ENCODE data around the gene CYP3A7. TPM values are rescaled to one million over a fixed set of nuclear protein-coding genes. Genes with fewer than 3 reads are reported as not detected.

Gene CYP3A7
- total and polyA plus RNA-seq, 2 of the 13 experiments (the other 11 are each of a cell fraction or from before 2014, with no cell fraction given) = 5.8 to 6.4 TPM

DNA sequence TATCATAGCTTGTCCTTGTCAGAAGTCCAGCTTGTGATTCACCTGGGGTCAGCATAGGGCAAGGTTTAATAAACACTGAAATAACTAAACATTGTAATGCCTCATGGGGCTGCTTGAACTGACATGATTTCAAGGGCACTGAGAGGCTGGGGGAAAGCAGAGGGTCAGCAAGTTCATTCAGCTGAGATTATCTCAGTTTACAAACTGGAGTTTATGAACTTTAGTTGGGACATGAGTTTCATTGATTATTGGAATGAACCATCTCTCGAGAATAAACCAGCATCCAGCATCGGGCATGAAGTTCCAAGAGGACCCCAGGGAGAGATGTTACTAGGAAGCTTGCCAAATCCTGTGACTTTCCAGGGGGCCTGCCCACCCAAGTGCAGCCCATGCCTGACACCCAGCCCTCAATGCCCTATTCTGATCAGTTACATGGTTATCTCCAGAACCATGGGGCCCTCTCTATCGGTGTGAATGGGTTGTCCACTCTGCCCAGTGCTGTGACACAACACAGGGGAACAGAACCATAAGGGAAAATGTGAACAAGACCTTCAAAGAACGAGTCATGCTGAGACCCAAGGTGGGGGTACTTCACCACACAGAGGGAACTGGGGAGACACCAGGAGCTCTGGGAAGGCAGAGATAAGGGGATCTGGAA, 7.9 kb upstream of the CYP3A7 start (continued):
- TF ChIP-seq, protein P1, sequence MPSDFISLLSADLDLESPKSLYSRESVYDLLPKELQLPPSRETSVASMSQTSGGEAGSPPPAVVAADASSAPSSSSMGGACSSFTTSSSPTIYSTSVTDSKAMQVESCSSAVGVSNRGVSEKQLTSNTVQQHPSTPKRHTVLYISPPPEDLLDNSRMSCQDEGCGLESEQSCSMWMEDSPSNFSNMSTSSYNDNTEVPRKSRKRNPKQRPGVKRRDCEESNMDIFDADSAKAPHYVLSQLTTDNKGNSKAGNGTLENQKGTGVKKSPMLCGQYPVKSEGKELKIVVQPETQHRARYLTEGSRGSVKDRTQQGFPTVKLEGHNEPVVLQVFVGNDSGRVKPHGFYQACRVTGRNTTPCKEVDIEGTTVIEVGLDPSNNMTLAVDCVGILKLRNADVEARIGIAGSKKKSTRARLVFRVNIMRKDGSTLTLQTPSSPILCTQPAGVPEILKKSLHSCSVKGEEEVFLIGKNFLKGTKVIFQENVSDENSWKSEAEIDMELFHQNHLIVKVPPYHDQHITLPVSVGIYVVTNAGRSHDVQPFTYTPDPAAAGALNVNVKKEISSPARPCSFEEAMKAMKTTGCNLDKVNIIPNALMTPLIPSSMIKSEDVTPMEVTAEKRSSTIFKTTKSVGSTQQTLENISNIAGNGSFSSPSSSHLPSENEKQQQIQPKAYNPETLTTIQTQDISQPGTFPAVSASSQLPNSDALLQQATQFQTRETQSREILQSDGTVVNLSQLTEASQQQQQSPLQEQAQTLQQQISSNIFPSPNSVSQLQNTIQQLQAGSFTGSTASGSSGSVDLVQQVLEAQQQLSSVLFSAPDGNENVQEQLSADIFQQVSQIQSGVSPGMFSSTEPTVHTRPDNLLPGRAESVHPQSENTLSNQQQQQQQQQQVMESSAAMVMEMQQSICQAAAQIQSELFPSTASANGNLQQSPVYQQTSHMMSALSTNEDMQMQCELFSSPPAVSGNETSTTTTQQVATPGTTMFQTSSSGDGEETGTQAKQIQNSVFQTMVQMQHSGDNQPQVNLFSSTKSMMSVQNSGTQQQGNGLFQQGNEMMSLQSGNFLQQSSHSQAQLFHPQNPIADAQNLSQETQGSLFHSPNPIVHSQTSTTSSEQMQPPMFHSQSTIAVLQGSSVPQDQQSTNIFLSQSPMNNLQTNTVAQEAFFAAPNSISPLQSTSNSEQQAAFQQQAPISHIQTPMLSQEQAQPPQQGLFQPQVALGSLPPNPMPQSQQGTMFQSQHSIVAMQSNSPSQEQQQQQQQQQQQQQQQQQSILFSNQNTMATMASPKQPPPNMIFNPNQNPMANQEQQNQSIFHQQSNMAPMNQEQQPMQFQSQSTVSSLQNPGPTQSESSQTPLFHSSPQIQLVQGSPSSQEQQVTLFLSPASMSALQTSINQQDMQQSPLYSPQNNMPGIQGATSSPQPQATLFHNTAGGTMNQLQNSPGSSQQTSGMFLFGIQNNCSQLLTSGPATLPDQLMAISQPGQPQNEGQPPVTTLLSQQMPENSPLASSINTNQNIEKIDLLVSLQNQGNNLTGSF (CRISPR knock-in tag; IDR thresholded peaks at IDR 0.05) = no peak
- TF ChIP-seq SMAD3 (CRISPR knock-in tag; IDR thresholded peaks at IDR 0.05) = 0 out of 2 replicates have a peak, but pooled peaks have one; percentile 66

- BruUV-seq (replicated peaks) = no TSS peak
- POLR2A ChIA-PET = interaction anchor here (1.8 kb wide), 1 partner anchor 47 kb away, joined by 12 read pairs; no protein-coding TSS in a partner anchor
- WGBS (ENCODE audit: low lambda C conversion rate) = 100% methylated on average over 2 of the region's 2 CpGs
- ATAC-seq (no peak), DNase-seq (ENCODE audit: low spot score) (no peak), FAIRE-seq (no peak)
- Histone ChIP-seq H3K27me3 (ENCODE audit: control insufficient read depth in 1 of 2, insufficient read depth in 2 of 2, low read length in 2 of 2) (no peaks in the 10 kb centered on the region), H2AFZ (ENCODE audit: low read length) (no peak overlapping the region), H3K36me3 (replicated peaks in 1 of 2; ENCODE audit: control insufficient read depth in 1 of 2, insufficient read depth in 2 of 2, low read length in 2 of 2) (no peaks in the 10 kb centered on the region), H3K4me1 (ENCODE audit: insufficient read depth, low read length) (peaks cover 66% of the 10 kb centered on the region), H3K9me3 (ENCODE audit: low read length) (no peaks in the 10 kb centered on the region), H4K20me1 (ENCODE audit: insufficient read depth, low read length) (no peaks in the 10 kb centered on the region), H3K27ac (ENCODE audit: extremely low read length, insufficient read depth, low read length) (no peak overlapping the region), H3K4me2 (ENCODE audit: low read depth, low read length) (no peak overlapping the region), H3K9ac (ENCODE audit: insufficient read depth, low read depth, low read length) (no peak overlapping the region), H3K79me2 (ENCODE audit: insufficient read depth, low read length) (no peaks in the 10 kb centered on the region), H3K4me3 (replicated peaks in 1 of 3; ENCODE audit: insufficient read depth in 1 of 3, low read depth in 2 of 3, low read length in 3 of 3) (no peak overlapping the region)
- CTCF ChIA-PET (ENCODE audit: low intra/inter-chr PET ratio, low total read pairs) = no interaction called here
- intact Hi-C loops (cut with micrococcal nuclease; ENCODE audit: unreplicated experiment) = loop anchor here (5.0 kb wide), 1 partner anchor 86 kb away; the partner anchor contains the start of gene CYP3A43
- in situ Hi-C loops (cut with HindIII; ENCODE audit: extremely low pct_ligation_motif_present, low pct_unique_long_range_greater_than_20kb) = no loop called here
- TF ChIP-seq ZNF703 (CRISPR knock-in tag; IDR thresholded peaks at IDR 0.05; ENCODE audit: borderline replicate concordance) (no peak), BHLHE40 (IDR thresholded peaks at IDR 0.05; ENCODE audit: low read length) (no peak), ZNF605 (CRISPR knock-in tag; IDR thresholded peaks at IDR 0.05) (no peak), ZNF30 (CRISPR knock-in tag; IDR thresholded peaks at IDR 0.05) (no peak), ZNF333 (CRISPR knock-in tag; IDR thresholded peaks at IDR 0.05; ENCODE audit: borderline replicate concordance) (0 out of 2 replicates have a peak, but pooled peaks have one; percentile 30), ZNF350 (CRISPR knock-in tag; IDR thresholded peaks at IDR 0.05; ENCODE audit: borderline replicate concordance, low read depth) (peak; percentile 23; the same call in 1 of the 2 replicates), FOXO1 (CRISPR knock-in tag; IDR thresholded peaks at IDR 0.05) (no peak), MAFK (conservative IDR thresholded peaks at IDR 0.05 in 1 of 2, IDR thresholded peaks at IDR 0.05 in 1 of 2; ENCODE audit: low read length in 2 of 2) (0 out of 4 replicates have a peak, but pooled peaks of 1 of the 2 experiments have one; percentile 13), ZNF292 (CRISPR knock-in tag; IDR thresholded peaks at IDR 0.05; ENCODE audit: borderline replicate concordance, low read depth) (no peak), NFIC (IDR thresholded peaks at IDR 0.05; ENCODE audit: low read length) (no peak), HHEX (CRISPR knock-in tag; IDR thresholded peaks at IDR 0.05) (no peak)
- TF ChIP-seq, protein P2, sequence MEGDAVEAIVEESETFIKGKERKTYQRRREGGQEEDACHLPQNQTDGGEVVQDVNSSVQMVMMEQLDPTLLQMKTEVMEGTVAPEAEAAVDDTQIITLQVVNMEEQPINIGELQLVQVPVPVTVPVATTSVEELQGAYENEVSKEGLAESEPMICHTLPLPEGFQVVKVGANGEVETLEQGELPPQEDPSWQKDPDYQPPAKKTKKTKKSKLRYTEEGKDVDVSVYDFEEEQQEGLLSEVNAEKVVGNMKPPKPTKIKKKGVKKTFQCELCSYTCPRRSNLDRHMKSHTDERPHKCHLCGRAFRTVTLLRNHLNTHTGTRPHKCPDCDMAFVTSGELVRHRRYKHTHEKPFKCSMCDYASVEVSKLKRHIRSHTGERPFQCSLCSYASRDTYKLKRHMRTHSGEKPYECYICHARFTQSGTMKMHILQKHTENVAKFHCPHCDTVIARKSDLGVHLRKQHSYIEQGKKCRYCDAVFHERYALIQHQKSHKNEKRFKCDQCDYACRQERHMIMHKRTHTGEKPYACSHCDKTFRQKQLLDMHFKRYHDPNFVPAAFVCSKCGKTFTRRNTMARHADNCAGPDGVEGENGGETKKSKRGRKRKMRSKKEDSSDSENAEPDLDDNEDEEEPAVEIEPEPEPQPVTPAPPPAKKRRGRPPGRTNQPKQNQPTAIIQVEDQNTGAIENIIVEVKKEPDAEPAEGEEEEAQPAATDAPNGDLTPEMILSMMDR (CRISPR knock-in tag; IDR thresholded peaks at IDR 0.05) = no peak
Measured at GRCh38 chr7:99741441-99741795, 6.4 kb upstream of the CYP3A7 start.
